ENCODE data around the gene CHCHD6. TPM values are rescaled to one million over a fixed set of nuclear protein-coding genes. Genes with fewer than 3 reads are reported as not detected.

Gene CHCHD6
- total and polyA plus RNA-seq, 2 experiments from 2014 or later: 15.8 to 21.4 TPM

DNA sequence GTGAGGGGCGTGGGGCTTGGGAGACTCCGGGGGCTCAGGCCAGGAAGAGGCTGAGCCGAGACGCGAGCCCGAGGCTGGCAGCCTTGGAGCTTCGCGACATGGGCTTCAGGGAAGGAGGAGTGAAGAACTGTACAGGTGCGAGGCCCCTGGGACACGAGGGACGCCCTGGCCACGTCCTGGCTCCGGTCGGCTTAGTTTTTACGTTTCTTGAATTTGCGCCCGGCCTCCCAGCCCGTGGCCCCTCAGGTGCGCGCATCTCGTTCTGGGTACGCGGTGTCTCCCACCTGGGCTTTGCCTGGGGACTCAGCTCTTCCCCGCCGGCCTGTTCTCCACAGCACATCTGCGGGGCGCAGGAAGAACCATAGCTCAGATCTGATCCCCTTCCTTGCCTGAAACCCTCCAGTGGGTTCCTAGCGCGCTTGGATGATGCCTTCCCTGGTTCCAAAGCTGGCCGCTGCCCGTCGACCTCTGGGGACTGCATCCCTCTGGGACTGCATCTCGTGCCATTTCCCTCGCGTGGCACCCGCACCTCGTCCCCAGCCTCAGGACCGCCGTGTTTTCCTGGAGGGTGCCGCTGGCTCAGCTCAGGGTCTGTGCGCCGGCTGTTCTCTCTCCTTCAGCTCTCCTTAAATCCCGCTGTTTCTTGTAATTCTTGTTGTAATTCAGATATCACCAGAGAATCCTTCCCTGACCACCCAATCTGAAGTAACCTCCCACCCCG lies 614 bp downstream of the CHCHD6 start:
- peak overlapping the region; percentile 88 for H3K4me2 ChIP-seq (ENCODE audit: unreplicated experiment)
- no peaks in the 10 kb centered on the region for H3K4me1 ChIP-seq (ENCODE audit: insufficient read depth)
- peaks cover 24% of the 10 kb centered on the region for H3K79me2 ChIP-seq (ENCODE audit: insufficient read depth)
- peak overlapping the region; percentile 62 for H3K9ac ChIP-seq
- no peaks in the 10 kb centered on the region for H3F3A ChIP-seq (ENCODE audit: insufficient read depth)
- H3K9me3 ChIP-seq (ENCODE audit: low read depth): no peaks in the 10 kb centered on the region
- in situ Hi-C loops (cut with MboI): no loop called here
- TF ChIP-seq EZH2phosphoT487 (IDR thresholded peaks at IDR 0.05; ENCODE audit: insufficient read depth, low read depth) (no peak), EZH2 (IDR thresholded peaks at IDR 0.05; ENCODE audit: insufficient read depth, poor library complexity, severe bottlenecking) (no peak)
- no peaks in the 10 kb centered on the region for H4K20me1 ChIP-seq (ENCODE audit: insufficient read depth)
- H2AFZ ChIP-seq: peak overlapping the region; percentile 97
- DNase-seq: peak; percentile 33
- peaks cover 3% of the 10 kb centered on the region; the same call in 1 of the 2 replicates for H3K27me3 ChIP-seq (replicated peaks; ENCODE audit: insufficient read depth)
- 10 to 17% methylated on average over 26 to 37 of the region's 44 CpGs for WGBS, 2 experiments (ENCODE audit: low coverage in 1 of 2, low lambda C conversion rate in 2 of 2, missing lambda C conversion rate in 2 of 2)
- H3K27ac ChIP-seq: no peak overlapping the region
- H3K4me3 ChIP-seq: peak overlapping the region; percentile 88
- H3K9me2 ChIP-seq (ENCODE audit: insufficient read depth): no peaks in the 10 kb centered on the region
- H3K36me3 ChIP-seq (ENCODE audit: low read depth): no peaks in the 10 kb centered on the region

DNA sequence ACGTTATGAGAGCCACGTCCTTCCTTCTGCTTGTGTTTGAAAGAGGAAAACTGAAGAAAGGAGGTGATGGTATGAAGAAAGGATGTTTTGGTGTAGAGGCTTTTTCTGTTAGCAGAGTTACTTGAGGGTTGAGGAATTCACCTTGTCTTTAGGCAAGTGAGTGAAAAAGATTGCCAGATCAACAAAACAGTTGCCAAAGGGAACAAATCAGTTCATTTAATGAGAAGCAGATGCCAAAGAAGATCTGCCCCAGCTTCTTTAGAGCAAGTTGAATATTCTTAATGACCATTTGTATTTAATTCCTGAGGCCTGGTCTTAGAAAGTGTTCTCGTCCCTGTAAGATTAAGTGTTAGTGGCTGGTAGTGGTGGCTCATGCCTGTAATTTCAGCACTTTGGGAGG lies 2.6 kb downstream of the CHCHD6 start:
- Histone ChIP-seq H3K36me3 (ENCODE audit: low read depth) (no peaks in the 10 kb centered on the region), H3K9me2 (ENCODE audit: insufficient read depth) (no peaks in the 10 kb centered on the region), H3K4me2 (ENCODE audit: unreplicated experiment) (no peak overlapping the region), H3K4me1 (ENCODE audit: insufficient read depth) (0 out of 2 replicates have a peak, but pooled peaks cover 3% of the 10 kb centered on the region), H3K79me2 (ENCODE audit: insufficient read depth) (peaks cover 34% of the 10 kb centered on the region), H3K27ac (no peak overlapping the region), H2AFZ (no peak overlapping the region), H4K20me1 (ENCODE audit: insufficient read depth) (no peaks in the 10 kb centered on the region), H3K9ac (no peak overlapping the region), H3K9me3 (ENCODE audit: low read depth) (no peaks in the 10 kb centered on the region), H3K4me3 (no peak overlapping the region), H3F3A (ENCODE audit: insufficient read depth) (no peaks in the 10 kb centered on the region; the same call in 1 of the 2 replicates), H3K27me3 (replicated peaks; ENCODE audit: insufficient read depth) (no peaks in the 10 kb centered on the region; the same call in 1 of the 2 replicates)
- in situ Hi-C loops (cut with MboI): no loop called here
- WGBS, 2 experiments (ENCODE audit: low coverage in 1 of 2, low lambda C conversion rate in 2 of 2, missing lambda C conversion rate in 2 of 2): 75 to 83% methylated on average over 3 of the region's 3 CpGs
- no peak for DNase-seq
- TF ChIP-seq EZH2 (IDR thresholded peaks at IDR 0.05; ENCODE audit: insufficient read depth, poor library complexity, severe bottlenecking) (no peak), EZH2phosphoT487 (IDR thresholded peaks at IDR 0.05; ENCODE audit: insufficient read depth, low read depth) (no peak)

DNA sequence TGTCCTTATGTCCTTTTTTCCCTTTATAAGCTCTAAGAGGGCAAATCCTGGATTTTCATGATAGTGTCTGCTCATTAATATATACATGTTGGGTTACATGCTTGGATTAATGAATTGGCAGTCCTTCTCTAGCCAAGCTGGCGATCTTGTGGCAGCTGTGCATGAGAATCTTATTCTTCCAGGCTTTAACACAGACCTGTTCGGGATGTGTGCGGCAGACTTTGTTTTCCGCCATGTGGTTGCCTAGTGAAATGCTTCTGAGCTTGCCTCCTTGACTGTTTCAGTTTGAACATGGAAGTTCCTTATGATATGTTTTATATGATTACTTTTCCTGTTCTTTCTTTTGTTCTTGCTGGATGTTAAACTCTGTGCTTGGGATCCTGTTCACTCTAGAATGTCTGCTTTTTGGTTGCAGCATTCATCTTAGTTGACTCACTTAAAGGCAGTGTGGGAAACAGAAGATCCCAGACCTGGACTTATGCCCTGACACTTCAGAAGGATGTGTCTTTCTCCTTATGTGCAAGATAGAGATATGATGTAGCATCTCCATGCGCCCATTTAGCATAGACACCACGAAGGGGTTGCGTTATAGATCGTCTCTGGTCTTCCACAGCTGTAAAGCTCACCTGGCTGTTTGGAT lies 7.2 kb downstream of the CHCHD6 start:
- no peak overlapping the region for H3K4me2 ChIP-seq (ENCODE audit: unreplicated experiment)
- H3K27ac ChIP-seq: 0 out of 2 replicates have a peak overlapping the region, but pooled peaks have one; percentile 27
- no peaks in the 10 kb centered on the region for H3K36me3 ChIP-seq (ENCODE audit: low read depth)
- in situ Hi-C loops (cut with MboI): no loop called here
- H3K9me3 ChIP-seq (ENCODE audit: low read depth): no peaks in the 10 kb centered on the region
- no peaks in the 10 kb centered on the region for H3K27me3 ChIP-seq (replicated peaks; ENCODE audit: insufficient read depth)
- TF ChIP-seq EZH2 (IDR thresholded peaks at IDR 0.05; ENCODE audit: insufficient read depth, poor library complexity, severe bottlenecking): no peak
- no peak for TF ChIP-seq EZH2phosphoT487 (IDR thresholded peaks at IDR 0.05; ENCODE audit: insufficient read depth, low read depth)
- no peaks in the 10 kb centered on the region for H3K9me2 ChIP-seq (ENCODE audit: insufficient read depth)
- H3F3A ChIP-seq (ENCODE audit: insufficient read depth): no peaks in the 10 kb centered on the region; the same call in 1 of the 2 replicates
- H3K79me2 ChIP-seq (ENCODE audit: insufficient read depth): peaks cover 34% of the 10 kb centered on the region
- peak; percentile 78 for DNase-seq
- no peaks in the 10 kb centered on the region for H4K20me1 ChIP-seq (ENCODE audit: insufficient read depth)
- H3K4me1 ChIP-seq (ENCODE audit: insufficient read depth): 0 out of 2 replicates have a peak, but pooled peaks cover 3% of the 10 kb centered on the region
- no peak overlapping the region for H3K4me3 ChIP-seq
- no peak overlapping the region for H2AFZ ChIP-seq
- WGBS, 2 experiments (ENCODE audit: low coverage in 1 of 2, low lambda C conversion rate in 2 of 2, missing lambda C conversion rate in 2 of 2): 90 to 94% methylated on average over 8 of the region's 8 CpGs
- peak overlapping the region; percentile 25; the same call in 1 of the 2 replicates for H3K9ac ChIP-seq

DNA sequence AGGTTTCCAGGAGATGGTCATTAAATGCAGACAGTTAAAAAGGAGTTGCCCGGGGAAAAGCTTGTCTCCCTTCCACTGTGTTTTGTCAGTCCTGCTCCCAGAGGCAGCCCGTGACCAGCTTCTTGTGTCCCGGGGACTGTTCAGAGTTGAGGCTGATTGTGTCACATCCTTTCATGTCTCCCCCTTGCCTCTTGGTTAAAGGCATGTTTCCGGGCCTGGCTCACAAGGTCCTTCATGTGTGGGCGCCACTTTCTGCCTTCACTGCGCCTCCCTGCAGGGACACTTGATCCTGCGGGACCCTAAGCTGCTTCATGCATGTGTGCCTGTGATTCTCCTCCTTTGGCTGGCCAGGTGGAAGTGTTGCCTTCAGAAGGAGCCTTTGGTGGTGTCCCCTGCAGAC lies 9.2 kb downstream of the CHCHD6 start:
- Histone ChIP-seq H3K9me2 (ENCODE audit: insufficient read depth) (no peaks in the 10 kb centered on the region), H3K79me2 (ENCODE audit: insufficient read depth) (peaks cover 38% of the 10 kb centered on the region), H3K27ac (no peak overlapping the region), H3K9ac (no peak overlapping the region), H3K9me3 (ENCODE audit: low read depth) (no peaks in the 10 kb centered on the region), H3K36me3 (ENCODE audit: low read depth) (no peaks in the 10 kb centered on the region), H2AFZ (no peak overlapping the region), H3K27me3 (replicated peaks; ENCODE audit: insufficient read depth) (no peaks in the 10 kb centered on the region), H3F3A (ENCODE audit: insufficient read depth) (no peaks in the 10 kb centered on the region; the same call in 1 of the 2 replicates), H3K4me1 (ENCODE audit: insufficient read depth) (0 out of 2 replicates have a peak, but pooled peaks cover 3% of the 10 kb centered on the region), H3K4me3 (no peak overlapping the region), H4K20me1 (ENCODE audit: insufficient read depth) (no peaks in the 10 kb centered on the region), H3K4me2 (ENCODE audit: unreplicated experiment) (no peak overlapping the region)
- no peak for TF ChIP-seq EZH2phosphoT487 (IDR thresholded peaks at IDR 0.05; ENCODE audit: insufficient read depth, low read depth)
- no peak for TF ChIP-seq EZH2 (IDR thresholded peaks at IDR 0.05; ENCODE audit: insufficient read depth, poor library complexity, severe bottlenecking)
- WGBS, 2 experiments (ENCODE audit: low coverage in 1 of 2, low lambda C conversion rate in 2 of 2, missing lambda C conversion rate in 2 of 2): 92 to 99% methylated on average over 7 of the region's 7 CpGs
- DNase-seq: no peak
- in situ Hi-C loops (cut with MboI): no loop called here
